Vagina (tissue), 2 donors: ENCODE measurements around the gene C12orf43. TPM values are rescaled to one million over a fixed set of nuclear protein-coding genes. Genes with fewer than 3 reads are reported as not detected.
"Not testable (repeated sequence)": the region's sequence is repeated elsewhere in the genome, so short reads cannot be mapped to it uniquely, and the experiment has no call there.

Experiments
- DNase-seq, 2 donors: peaks; one replicate each; pipeline ENCODE4 v3.0.0-alpha.2; 2017; ENCODE audit errors: extremely low spot score in 2 of 2
- H3K27ac ChIP-seq: fragments of 200-600 bp; sonication (generic); one replicate; pipeline ENCODE4 v1.5.1; 2019
- H3K27me3 ChIP-seq: fragments of 200-600 bp; sonication (generic); one replicate; pipeline ENCODE4 v1.5.1; 2019
- H3K36me3 ChIP-seq, 2 donors: fragments of 200-600 bp; sonication (generic); one replicate each; pipeline ENCODE4 v1.5.1; 2017 to 2019
- H3K4me1 ChIP-seq: fragments of 200-600 bp; sonication (generic); one replicate; pipeline ENCODE4 v1.5.1; 2019
- H3K4me3 ChIP-seq, 2 donors: fragments of 200-600 bp; sonication (generic); 1 replicate in 1 of 2; 2 replicates in 1 of 2; pipeline ENCODE4 v1.5.1; 2016 to 2019
- H3K9me3 ChIP-seq: fragments of 200-600 bp; sonication (generic); one replicate; pipeline ENCODE4 v1.5.1; 2019
- POLR2A ChIP-seq, 2 donors: fragments of 450-650 bp; IDR thresholded peaks; one replicate each; pipeline ENCODE4 v1.6.1; 2017; ENCODE audit warnings: antibody characterized with exemption in 2 of 2, mild to moderate bottlenecking in 2 of 2, moderate library complexity in 2 of 2
- POLR2AphosphoS5 ChIP-seq, 2 donors: sonication (generic); formaldehyde crosslinking; IDR thresholded peaks; one replicate each; pipeline ENCODE4 v1.9.0; 2017; ENCODE audit warnings: antibody characterized with exemption in 2 of 2, mild to moderate bottlenecking in 2 of 2, low read depth in 1 of 2; ENCODE audit not compliant: insufficient read depth in 1 of 2
- intact Hi-C: fragments of 100-400 bp; cut with DNase I; formaldehyde crosslinking; loops from one replicate; pipeline ENCODE4 v1.15.1; 2023
- total RNA-seq: library from RNA; depleted of rRNA; stranded (reverse); fragments of >200 nt; gene quantifications from one replicate; pipeline ENCODE4 v1.2.3, GENCODE V29; 2016
- TF ChIP-seq, protein P1 (sequence below), 3 experiments: fragments of 450-650 bp in 2 of 3; fragments of 200-600 bp in 1 of 3; sonication (generic) in 1 of 3; IDR thresholded peaks; one replicate each; pipeline ENCODE4 v1.5.1; 2017 to 2019; ENCODE audit warnings: antibody characterized with exemption in 3 of 3, mild to moderate bottlenecking in 2 of 3, moderate library complexity in 2 of 3

Gene C12orf43, protein sequence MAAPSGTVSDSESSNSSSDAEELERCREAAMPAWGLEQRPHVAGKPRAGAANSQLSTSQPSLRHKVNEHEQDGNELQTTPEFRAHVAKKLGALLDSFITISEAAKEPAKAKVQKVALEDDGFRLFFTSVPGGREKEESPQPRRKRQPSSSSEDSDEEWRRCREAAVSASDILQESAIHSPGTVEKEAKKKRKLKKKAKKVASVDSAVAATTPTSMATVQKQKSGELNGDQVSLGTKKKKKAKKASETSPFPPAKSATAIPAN
- 7.4 TPM for total RNA-seq

DNA sequence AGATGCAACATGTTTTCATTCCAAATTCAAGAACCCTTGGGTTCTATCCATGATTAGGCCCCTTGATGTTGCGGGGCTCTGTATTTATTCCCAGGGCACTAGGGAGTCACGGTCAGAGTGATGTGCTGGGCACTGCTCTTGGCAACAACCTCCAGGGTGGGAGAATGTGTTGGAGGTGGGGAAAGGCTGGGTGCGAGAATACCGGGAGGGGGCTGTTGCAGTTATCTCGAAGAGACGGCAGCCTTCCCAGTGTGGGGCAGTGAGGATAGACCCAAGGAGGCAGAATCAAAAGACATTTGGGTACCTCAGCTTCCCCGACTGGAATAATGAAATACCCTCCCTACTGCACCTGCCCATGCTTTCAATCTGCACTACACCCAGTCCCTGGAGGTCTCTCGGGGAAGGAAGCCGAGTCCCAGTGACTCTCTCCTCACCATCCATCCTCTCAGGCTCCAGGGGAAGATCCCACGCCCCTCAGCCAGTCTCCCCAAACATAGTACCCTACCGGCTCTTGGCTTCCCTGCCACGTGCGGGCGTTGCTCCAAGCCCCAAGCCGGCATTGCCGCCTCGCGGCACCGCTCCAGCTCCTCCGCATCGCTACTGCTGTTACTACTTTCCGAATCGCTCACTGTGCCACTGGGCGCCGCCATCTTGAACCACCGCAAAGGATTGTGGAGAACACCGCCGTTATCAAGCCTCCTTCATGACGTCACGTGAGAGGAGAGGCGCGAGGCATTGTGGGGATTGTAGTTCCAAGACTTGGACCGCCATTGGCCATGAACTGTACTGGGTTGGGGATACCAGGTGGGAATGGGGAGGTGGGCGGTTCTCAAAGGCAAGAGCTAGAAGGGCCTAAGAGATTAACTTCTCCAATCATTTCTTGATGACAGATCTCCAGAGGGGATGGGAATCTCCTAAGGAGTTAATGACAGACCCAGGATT, at the start of gene C12orf43:
Gene C12orf43, minus strand, starts transcription at position 663 of the 942 bp plus-strand sequence. Its CDS starts 13 bp downstream, at position 650.
- intact Hi-C loops: no loop called here
- Histone ChIP-seq H3K27me3 (no peaks in the 10 kb centered on the region), H3K9me3 (no peaks in the 10 kb centered on the region), H3K27ac (peak within 1 kb of the TSS; percentile 74), H3K4me1 (peaks cover 7% of the 10 kb centered on the region), H3K36me3 (peaks cover 0 to 10% of the 10 kb centered on the region in 2 donors), H3K4me3 (peak within 1 kb of the TSS; percentile 71 to 91)
- DNase-seq: peak in 1 of 2 donors; percentile 91
- TF ChIP-seq POLR2A (IDR thresholded peaks at IDR 0.05) (no peak), POLR2AphosphoS5 (IDR thresholded peaks at IDR 0.05; ENCODE audit: insufficient read depth in 1 of 2, low read depth in 1 of 2) (peak; percentile 81 to 96)
- TF ChIP-seq, protein P1, sequence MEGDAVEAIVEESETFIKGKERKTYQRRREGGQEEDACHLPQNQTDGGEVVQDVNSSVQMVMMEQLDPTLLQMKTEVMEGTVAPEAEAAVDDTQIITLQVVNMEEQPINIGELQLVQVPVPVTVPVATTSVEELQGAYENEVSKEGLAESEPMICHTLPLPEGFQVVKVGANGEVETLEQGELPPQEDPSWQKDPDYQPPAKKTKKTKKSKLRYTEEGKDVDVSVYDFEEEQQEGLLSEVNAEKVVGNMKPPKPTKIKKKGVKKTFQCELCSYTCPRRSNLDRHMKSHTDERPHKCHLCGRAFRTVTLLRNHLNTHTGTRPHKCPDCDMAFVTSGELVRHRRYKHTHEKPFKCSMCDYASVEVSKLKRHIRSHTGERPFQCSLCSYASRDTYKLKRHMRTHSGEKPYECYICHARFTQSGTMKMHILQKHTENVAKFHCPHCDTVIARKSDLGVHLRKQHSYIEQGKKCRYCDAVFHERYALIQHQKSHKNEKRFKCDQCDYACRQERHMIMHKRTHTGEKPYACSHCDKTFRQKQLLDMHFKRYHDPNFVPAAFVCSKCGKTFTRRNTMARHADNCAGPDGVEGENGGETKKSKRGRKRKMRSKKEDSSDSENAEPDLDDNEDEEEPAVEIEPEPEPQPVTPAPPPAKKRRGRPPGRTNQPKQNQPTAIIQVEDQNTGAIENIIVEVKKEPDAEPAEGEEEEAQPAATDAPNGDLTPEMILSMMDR (IDR thresholded peaks at IDR 0.05): no peak

DNA sequence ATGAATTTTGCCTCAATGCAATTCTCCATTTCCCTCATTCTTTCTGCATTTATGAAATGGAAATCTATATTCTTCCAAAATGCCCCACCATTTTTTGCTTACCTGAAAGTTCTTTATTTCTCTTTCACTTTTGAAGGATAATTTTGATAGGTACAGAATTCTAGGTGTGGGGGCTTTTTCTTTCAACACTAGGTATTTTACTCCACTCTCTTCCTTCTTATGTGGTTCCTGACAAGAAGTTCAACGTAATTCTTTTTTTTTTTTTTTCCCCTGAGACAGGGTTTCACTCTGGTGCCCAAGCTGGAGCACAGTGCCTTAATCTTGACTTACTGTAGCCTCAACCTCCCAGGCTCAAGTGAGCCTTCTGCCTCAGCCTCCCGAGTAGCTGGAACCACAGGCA, 49.1 kb upstream of the C12orf43 start:
- Histone ChIP-seq H3K4me1 (peaks cover 4% of the 10 kb centered on the region), H3K27ac (no peak overlapping the region), H3K36me3 (no peaks in the 10 kb centered on the region), H3K9me3 (no peaks in the 10 kb centered on the region), H3K4me3 (no peak overlapping the region), H3K27me3 (no peaks in the 10 kb centered on the region)
- no peak for DNase-seq
- TF ChIP-seq POLR2AphosphoS5 (IDR thresholded peaks at IDR 0.05; ENCODE audit: insufficient read depth in 1 of 2, low read depth in 1 of 2) (no peak), POLR2A (IDR thresholded peaks at IDR 0.05) (no peak)
- TF ChIP-seq, protein P1 (IDR thresholded peaks at IDR 0.05): no peak
- intact Hi-C loops: no loop called here

DNA sequence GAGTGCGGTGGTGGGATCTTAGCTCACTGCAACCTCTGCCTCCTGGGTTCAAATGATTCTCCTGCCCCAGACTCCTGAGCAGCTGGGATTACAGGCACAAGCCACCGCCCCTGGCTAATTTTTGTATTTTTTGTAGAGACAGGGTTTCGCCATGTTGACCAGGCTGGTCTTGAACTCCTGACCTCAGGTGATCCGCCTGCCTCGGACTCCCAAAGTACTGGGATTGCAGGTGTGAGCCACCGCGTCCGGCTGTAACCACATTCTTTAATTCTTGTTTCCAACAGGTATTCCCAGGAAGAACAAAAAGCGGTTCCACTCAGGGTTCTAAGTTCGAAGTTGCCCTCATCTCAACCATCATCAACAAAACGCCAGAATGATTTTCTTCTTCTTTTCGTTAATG, 48.3 kb upstream of the C12orf43 start:
- H3K9me3 ChIP-seq, H3K36me3 ChIP-seq, H3K27ac ChIP-seq, H3K4me3 ChIP-seq, DNase-seq, intact Hi-C loops, H3K27me3 ChIP-seq: not testable (repeated sequence)
- peaks cover 12% of the 10 kb centered on the region for H3K4me1 ChIP-seq

DNA sequence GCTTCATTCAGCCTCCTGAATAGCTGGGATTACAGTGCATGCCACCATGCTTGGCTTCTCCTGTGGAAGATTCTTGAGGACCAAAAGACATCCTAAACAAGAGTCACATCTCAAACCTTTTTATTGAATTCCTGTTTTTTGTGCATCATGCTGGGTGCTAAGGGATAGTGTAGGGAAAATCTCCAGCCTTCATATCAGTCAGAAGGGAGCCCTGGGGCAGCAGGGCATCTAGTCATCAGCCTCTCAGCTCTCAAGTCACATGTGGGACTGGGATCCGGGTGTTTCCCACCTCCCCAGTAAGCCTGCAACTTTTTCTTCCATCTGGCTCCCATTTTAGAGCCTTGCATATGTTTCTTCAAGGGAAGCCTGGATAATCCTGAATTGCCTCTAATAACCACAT, 47.8 kb upstream of the C12orf43 start:
- no peaks in the 10 kb centered on the region for H3K27me3 ChIP-seq
- peaks cover 15% of the 10 kb centered on the region for H3K4me1 ChIP-seq
- H3K9me3 ChIP-seq: no peaks in the 10 kb centered on the region
- H3K27ac ChIP-seq: no peak overlapping the region
- H3K36me3 ChIP-seq: no peaks in the 10 kb centered on the region
- peak in 1 of 2 donors; percentile 29 for DNase-seq
- H3K4me3 ChIP-seq: no peak overlapping the region
- TF ChIP-seq, protein P1 (IDR thresholded peaks at IDR 0.05): no peak
- intact Hi-C loops: no loop called here

DNA sequence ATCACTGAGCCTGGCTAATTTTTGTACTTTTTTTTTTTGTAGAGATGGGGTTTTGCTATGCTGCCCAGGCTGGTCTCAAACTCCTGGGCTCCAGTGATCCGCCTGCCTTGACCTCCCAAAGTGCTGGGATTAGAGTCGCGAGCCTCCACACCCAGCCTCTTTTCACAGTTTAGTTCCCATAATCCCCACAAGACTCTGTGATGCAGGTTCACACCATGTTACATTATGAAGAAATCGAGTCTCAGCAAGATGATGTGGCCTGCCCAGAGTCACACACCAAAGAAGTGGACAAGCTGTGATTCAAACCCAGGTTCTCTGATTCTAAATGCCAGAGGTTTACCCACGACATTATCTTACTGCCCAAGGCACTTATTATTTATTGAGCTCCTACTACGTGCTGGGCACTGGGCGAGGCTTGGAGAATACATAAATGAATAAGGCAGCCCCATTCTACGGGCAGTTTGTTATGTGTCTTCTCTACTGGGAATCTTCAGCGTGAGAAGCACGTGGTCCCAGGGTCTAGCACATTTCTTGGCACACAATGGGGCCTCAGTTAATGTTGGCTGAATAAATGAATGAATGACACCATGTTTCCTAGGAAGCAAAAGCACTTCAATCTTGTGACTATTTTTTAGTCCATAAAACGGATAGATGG, 46.2 kb upstream of the C12orf43 start:
- H3K9me3 ChIP-seq: no peaks in the 10 kb centered on the region
- intact Hi-C loops: no loop called here
- H3K4me1 ChIP-seq: peaks cover 15% of the 10 kb centered on the region
- DNase-seq: peak in 1 of 2 donors; percentile 47
- no peaks in the 10 kb centered on the region for H3K27me3 ChIP-seq
- H3K36me3 ChIP-seq: no peaks in the 10 kb centered on the region
- H3K4me3 ChIP-seq: no peak overlapping the region
- no peak overlapping the region for H3K27ac ChIP-seq
- TF ChIP-seq POLR2AphosphoS5 (IDR thresholded peaks at IDR 0.05; ENCODE audit: insufficient read depth in 1 of 2, low read depth in 1 of 2) (no peak), POLR2A (IDR thresholded peaks at IDR 0.05) (no peak)
- TF ChIP-seq, protein P1 (IDR thresholded peaks at IDR 0.05): no peak
